GOT3 (cell line): ENCODE results near the gene UBAC2.

Source experiments
- DNase-seq: peaks from one replicate; lab custom pipeline; 2025; ENCODE audit warnings: mixed read lengths; lab: John Stamatoyannopoulos, UW

The UBAC2 gene

DNA sequence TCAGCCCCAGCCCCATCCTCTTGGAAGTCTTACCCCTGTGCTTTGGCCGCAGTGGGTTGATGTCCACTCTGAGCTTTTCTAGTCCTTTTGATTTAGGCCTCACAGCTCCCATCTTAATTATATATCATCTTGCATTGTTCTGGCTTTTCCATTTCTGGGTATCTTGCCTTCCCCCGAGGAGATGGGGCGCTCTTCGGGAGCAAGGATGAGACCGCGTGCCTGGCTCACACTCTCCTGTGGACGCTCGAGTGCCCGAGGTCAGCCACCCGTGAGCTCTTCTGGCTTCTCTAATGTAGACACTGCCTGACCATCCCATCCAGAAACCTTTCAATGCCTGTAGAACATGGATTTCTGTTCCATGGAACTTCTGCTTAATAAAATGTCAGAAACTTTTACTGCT is 160.0 kb downstream of the UBAC2 start:
- no peak for DNase-seq

DNA sequence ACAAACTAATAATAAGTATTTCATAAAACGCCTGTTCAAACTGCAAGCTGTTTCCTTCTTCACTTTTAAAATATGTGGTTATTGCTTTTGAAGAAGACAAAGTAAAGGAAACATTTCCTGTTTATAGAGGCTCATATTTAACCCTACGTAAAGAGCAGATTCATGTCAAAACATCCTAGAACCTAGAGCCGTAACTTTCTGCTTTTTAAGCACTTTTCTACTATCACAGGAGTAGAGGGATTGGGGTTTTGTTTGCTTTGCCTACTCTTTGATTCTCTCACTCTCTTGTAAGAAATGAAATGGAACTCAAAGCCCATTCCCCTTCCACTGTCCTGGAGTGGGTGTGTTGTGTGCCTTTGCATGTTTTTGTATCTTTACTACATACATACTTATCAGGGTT is 160.5 kb downstream of the UBAC2 start:
- no peak for DNase-seq

DNA sequence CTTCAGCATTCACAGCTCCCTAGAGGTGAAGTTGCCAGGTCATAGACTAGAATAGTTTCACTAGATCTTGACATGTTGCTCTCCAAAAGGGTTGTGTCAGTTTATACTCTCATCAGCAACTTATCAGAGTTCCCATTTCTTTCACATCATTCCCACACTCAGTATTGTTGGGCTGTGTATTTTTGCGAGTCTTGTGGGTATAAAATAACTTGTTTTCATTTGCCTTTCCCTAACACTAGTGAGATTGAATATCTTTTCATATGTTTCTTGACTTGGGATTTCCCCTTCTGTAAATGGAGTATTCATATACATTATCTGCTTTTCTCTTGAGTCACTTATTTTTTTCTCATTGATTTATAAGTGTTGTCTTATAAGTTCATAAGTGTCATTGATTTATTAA is 161.7 kb downstream of the UBAC2 start:
- no peak for DNase-seq

DNA sequence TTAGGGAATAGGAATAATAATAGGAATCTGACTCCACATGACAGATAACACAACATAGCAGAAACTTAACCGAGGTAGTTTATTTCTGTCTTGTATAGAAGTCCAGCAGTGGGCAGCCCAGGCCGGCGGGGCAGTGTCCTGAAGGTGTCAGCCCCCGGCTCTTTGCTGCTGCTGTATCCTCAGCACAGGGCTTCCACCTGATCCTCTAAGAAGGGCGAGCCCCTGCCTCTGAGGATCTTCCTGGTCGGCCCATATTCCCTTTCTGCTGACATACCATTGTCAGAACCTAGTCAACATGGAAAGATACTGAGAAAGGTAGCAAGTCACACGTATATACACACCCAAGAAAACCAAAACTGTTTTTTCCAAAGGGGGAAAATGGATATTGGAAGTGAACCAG is 162.7 kb downstream of the UBAC2 start:
- no peak for DNase-seq

DNA sequence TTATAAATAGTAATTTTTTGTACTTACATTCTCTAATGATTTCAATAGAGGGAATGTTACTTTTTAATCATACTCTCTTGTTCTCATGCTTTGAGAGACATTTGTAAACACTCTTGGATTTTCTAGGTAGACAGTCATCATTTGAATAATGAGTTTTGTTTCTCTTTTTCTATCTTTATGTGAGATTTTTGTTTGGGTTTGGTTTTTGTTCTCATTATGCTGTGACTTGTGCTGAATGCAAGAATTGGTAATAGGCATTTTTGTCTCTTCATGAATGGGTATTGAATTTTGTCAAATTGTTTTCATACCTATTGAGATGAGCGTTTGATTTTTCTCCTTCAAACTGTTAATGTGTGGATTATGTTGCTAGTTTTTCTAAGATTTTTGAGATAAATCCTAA is 163.3 kb downstream of the UBAC2 start:
- DNase-seq: no peak

DNA sequence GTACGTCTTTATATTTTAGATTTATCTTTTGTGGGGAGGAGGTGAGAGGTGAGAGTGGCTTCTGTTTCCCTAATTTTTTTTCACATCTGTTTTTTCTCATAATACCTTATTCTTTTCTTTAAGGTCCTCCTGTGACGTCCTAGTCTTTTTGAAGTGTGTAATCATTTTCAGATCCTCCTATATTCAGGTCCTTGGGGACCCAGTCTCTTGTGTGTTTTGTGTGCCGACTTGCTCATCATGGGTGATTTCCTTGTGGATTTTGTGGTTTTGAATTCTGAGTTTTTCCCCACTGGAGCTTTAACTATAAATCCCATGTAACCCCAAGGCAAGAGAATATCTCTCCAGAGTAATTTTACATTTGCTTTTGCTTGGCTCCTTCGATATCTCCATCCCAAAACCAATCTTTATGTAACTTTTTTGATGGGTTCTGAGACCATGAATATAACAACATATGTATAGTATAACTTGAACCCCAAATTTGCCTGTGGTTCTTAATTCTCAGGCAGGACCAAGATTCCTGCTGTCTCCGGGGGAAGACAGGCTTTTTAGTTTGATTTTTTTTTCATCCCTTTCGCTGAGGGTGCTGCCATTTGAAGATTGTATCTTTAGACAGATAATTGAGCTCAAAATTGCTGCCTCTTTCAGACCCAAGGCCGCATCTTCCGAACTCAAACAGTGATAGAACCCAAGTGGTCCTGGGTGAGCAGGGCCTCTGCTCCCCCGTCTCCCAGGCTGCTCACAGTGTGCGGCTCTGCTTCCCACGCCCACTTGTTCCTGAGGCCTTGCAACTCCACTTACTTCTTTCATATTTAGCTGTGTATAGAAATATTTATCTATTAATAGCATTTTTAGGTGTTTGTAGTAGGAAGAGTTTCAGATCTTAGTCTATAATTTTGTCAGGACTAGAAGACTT is 165.7 kb downstream of the UBAC2 start:
- no peak for DNase-seq

DNA sequence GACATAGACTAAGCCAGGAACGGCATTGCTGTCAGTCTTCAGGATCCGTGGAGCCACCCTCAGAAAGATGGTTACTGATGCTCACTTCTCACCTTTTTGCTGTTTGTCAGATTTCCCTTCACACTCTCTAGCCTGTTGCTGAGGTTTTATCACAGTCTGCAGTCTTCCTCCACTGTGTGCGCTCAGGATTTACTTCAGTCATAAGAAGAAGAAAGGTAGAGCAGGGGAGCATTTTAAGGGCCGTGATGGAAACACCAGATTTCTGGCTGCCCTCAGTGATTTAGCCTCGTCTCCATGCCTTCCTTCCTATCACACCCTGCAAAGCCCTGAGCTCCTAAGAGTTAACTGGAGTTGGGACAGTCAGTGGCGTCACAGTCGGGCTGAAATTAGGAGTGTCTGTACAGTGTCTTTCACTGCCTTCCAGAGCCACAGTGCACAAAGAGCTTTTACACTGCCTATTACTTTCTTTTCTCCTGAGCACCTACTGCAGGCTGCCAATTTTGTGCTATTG is 166.5 kb downstream of the UBAC2 start:
- no peak for DNase-seq

DNA sequence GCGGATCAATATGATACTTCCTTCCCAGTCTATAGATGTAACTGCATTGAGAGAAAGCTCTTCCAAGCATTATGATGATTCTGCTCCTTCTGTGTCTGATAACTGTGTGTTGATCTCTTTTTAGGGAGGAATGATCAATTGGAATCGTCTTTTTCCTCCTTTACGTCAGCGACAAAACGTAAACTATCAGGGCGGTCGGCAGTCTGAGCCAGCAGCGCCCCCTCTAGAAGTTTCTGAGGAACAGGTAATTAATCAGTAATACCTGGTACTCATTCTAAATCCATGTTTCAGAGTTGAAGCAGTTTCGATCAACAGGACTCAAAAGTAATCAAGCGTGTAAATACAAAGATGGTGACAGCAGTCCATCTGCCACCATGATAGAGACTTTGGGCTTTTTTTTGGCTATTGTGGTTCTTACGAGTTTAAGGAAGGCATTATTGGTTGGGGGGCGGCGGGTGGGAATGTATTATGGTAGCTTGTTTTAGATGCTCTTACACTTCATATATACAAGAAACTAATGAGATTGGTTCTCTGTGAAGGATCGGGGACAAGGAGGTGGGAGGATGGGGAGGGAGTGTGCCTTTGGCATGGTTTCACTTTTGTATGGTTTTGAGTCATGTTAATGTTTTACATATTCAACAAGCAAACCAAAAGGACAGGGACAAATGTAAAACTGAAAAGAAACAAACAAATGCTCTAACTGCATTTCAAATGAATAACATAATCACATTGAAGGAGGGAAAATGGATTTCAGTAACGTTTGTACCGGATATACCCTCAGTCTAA is 167.2 kb downstream of the UBAC2 start:
- no peak for DNase-seq

DNA sequence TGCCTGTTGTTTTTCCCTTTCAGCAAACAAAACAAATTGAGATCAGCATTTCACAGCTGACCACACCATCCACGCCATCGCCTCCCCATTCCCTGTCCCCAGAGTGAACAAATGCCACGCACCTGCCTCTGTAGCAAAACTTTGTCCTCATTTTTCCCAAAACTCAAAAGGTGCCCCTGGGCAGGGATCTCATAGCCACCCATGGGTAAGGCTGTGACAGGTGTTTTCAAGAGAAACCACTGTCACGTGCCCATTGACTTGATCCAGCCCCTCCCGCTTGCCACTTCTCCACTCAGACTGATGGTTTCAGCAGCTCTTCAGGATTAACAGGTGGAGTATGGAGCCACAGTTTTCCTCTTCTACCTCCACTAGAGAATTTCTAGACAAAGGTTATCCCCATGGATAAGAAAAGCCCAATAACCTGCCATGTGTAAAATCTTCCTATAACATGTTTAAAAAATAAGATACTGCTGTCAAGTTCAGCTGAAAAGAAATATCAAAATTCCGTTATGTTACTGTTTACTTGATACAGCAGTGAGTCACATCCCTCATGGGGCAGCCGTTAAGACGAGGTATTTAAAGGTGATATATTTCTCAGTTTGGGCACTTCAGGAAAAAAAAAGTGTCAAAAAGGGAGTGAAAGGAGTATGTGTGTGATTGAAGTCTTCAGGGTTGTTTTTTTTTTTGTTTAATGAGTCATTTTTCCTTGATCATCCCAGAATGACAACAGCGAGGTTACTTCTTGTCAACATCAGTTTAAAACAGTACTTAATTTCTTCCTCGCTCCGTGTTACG is 170.0 kb downstream of the UBAC2 start:
- DNase-seq: no peak

DNA sequence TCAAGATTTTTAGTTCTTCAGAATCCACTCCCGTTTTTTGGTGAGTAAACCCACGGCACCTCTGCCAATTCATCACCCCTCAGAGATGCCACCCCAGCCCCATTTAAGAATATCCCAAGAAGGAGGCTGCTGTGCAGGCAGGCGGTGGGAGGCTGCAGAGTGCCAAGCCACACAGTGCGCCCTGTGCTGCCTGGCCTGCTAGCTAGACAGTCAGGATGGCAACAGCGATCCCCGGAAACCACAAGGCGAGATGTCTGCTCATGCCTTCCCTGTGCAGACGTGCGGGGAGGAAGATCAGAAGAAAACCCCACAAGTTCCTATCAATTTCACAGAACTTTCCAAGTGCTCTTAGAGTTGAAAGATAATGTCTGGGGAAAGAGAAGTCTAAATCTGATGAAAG is 171.3 kb downstream of the UBAC2 start:
- DNase-seq: no peak

DNA sequence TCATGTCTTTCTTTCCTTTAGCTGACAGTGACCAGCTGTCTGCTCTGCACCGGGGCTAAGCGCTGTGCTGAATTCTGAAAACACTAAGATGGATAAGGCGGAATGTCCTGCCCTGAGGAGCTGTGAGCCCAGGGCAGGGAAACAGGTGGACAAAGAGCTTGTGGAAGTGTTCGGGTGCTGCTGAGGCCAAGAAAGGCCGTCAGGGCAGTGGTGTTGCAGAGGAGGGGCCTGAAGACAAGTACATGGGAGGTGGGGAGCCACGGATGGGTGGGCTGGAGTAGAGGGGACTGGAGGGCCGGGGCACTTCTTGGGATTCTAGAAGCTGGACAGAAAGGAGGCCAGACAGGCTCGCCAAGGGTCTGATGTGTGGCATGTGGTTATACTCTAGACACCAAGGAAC is 172.8 kb downstream of the UBAC2 start:
- DNase-seq: no peak

DNA sequence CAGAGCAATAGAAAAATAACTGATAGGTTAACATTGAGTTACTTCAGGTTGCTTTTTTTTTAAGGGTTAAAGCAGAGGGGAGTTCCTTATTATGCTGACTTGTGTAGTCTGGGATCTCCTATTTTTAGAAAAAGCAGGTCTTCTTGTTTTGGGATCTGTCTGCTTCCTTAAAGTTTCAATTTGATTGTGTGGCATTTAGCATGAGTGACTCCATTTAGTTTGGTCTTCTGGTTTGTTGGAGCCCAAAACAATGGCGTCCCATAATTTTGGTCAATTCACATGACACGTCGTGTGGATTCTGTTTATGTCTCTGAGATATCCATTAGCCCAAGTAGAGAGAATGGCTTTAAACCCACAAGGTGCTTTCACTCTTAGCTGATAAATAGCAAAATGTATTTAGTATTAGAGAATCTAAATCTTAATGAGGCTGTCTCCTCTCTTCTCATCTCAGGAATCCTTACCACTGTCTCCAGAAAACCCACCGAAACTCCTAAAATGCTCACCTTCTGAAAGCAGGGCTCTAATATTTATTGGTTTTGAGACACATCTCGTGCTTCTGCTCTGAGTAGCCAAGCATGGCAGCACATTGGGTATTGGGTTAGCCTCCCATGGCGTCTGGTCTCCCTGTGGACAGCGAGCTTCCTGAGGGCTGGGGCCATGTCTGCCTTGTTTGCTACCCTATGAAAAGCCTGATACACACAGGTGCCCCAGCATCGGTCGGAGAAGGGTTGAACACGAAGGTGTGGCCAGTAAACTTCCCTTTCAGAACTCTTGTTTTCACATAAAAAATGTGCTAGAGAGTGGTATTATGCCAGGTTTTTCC is 173.7 kb downstream of the UBAC2 start:
- no peak for DNase-seq

DNA sequence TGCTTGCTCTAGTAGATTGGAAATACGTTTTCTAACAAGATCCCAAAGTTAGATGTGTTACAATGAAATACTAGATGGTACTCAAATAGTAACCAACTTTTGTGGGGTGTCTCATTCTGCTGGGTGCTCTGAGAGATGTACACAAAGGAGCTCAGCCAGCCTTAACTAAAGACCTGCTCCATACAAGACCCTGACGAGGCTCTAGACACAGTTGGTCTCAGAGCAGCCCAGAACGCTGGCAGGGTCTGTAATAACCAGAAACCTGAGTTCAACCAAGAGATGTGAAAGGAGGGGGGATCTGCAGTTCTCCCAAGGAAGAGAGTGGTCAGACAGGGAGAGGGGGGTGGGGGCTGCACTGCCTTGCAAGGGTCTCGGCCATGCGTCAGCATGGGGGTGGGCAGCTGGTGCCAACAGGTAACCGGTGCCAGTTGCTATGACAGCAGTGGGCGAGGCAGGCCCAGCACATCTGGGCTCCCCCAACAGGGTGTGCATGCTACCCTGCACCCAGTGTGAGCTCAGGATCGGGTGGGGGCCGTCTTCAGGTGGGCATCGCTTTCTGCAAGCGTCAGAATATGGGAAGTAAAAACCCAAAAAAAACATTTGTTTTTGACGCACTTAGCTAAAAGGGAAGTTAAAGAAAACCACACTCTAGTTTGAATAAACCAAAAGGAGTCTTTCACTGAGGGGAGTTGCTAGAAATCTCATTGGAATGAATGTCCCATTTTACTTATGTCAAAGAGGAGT is 174.5 kb downstream of the UBAC2 start:
- DNase-seq: no peak

DNA sequence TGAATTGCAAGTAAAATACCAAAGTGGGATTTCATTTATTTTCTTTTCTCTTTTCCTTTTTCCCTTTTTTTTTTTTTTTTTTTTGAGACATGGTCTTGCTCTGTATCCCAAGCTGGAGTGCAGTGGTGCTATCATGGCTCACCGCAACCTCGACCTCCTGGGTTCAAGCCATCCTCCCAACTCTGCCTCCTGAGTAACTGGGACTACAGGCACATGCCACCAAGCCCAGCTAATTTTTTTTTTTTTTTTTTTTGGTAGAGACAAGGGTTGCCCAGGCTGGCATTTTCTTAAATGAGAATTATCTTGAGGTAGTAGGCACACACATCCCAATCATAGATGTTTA is 175.1 kb downstream of the UBAC2 start:
- DNase-seq: no peak

DNA sequence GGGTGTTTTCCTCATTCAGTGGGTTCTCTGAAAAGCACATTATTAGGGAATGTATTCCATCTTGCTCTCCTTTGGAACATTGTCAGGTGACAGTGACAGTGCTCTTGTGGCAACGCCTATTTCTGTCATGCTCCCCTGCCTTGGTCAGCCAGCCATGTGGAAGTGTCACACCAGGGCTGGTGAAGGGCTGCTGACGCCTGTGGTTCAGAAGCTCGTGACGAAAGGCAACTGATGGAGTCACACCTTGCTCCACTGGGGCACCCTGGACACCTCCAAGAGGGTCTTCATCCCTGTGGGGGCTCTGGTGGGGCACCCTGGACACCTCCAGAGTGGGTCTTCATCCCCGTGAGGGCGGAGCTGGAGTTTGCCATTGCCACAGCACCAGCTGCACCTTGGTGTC is 175.5 kb downstream of the UBAC2 start:
- DNase-seq: no peak

DNA sequence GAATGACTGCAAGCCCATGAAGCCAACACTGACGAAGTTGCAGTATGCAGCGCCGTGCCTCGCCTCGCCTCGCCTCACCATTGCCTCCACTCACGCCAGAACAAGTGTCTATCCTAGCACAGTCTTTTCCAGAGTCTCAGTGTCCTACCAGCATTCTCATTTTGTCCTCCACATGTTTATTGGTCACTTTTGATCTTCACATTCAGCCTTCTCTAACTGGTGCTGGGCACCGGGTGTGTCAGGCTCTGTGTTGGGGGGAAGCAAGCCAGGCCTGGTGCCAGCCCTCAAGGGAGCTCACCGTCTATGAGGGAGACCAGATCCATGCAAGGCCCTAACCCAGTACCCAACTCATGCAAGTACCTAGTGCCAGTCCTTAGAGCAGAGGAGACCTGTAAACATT is 176.3 kb downstream of the UBAC2 start:
- DNase-seq: no peak

DNA sequence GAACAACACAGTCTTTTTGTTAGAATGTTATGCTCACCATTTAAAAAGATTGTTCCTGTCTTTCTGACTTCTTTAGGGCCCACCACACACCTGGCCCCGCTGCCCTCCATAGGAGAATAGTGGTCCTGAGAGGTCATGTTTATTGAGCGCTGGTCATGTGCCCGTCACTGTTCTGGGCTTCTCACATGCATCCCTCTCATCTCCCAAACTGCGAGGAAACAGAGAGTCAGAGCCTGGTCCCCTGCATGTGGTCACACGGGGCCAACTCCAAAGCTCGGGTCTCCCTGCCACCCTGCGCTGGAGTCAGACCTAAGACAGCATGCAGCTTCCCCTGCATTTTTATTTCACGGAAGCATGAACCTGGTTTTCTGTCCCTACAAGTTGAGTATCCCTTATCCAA is 177.0 kb downstream of the UBAC2 start:
- no peak for DNase-seq

DNA sequence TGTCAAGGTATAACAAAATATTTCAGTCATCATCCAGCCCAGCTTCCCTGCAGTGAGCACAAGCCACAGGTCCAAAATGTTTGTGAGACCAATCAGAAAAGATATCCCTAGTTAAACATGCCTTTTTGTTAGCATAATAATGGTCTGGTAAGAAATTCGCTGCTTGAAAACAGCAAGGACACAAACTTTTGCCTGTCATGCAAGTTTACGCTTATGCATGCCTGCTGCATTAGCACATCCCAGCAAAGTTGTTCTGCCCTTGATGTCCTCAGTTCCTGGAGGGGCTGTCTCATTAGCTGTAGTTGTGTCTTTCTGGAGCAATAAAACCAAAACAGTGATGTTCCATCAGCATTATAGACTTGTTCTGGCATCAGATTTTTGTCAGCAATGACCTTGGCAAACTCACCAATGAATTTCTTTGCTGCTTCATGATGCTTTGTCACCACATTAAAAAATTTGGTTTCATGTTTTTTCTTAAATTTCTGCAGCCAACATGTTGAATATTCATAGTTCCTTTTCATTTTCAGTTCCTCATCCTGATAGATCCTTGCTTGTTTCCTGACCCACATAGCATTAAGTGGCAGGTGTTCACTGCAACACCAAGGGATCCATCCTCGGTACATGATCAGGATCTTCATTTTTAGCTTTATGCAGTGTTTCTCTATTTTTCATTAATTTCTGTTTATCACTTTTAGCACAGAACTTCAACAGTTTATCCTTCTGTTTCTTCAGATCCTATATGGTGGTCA is 178.5 kb downstream of the UBAC2 start:
- no peak for DNase-seq

DNA sequence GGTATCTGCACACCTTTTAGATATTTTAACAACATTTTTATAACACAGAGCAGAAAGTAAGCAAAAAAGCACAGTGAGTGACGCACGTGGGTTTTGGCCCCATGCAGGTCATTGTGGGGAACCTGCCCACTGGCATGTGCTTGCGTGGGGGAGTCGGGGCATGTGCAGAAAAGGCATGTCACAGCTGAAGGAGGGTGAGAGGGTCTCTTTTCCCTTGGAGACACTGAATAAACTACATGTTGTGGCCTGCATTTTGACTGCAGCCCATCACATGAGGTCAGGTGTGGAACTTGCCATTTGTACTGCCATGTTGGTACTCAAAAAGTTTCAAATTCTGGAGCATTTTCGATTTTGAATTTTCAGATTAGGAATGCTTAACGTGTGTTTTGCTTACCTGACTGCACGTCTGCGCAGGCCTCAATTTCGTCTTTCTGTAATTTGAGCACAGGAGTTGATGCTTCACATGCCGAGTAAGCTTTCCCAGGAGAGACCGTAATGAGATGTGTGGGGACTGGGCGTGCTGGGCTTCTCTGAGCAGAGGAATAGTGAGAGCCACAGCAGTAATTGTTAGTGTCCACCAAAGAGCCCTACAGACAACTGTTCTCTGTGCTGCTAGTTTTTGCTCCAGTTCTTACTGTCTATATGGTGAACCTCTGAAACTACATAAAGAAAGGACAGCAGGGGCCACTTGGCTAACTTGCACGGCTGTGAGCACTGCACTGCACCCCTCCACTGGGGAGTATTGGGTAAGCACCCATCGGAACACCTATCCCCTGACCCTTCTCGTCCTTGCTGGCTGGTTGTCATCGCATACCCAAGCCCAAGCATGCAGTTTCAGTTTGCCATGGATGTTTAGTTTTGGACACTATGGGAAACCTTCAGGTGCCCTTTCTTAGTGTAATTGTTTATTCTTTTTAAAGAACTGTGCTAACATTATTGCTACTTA is 179.5 kb downstream of the UBAC2 start:
- DNase-seq: no peak
